Measurements from ENCODE around the gene HOGA1. TPM values are rescaled to one million over a fixed set of nuclear protein-coding genes. Genes with fewer than 3 reads are reported as not detected.

The HOGA1 gene
- total RNA-seq, 1 experiment from 2014 or later = 4.4 TPM

- Histone ChIP-seq H3K9me3 (ENCODE audit: insufficient read depth, low read depth) (no peaks in the 10 kb centered on the region), H4K20me1 (ENCODE audit: insufficient read depth) (no peaks in the 10 kb centered on the region), H3K4me3 (no peak overlapping the region), H3K4me2 (no peak overlapping the region), H3K36me3 (ENCODE audit: low read depth) (no peaks in the 10 kb centered on the region), H3F3A (ENCODE audit: insufficient read depth, low read depth) (peaks cover 3% of the 10 kb centered on the region; the same call in 1 of the 2 replicates), H3K9me2 (ENCODE audit: insufficient read depth) (no peaks in the 10 kb centered on the region), H3K4me1 (replicated peaks; ENCODE audit: insufficient read depth) (no peaks in the 10 kb centered on the region), H3K79me2 (ENCODE audit: low read depth) (no peaks in the 10 kb centered on the region), H3K27me3 (ENCODE audit: insufficient read depth, low read depth) (no peaks in the 10 kb centered on the region), H3K27ac (no peak overlapping the region), H2AFZ (no peak overlapping the region)
- no TSS peak for BruUV-seq (replicated peaks)
- no peak for DNase-seq
- POLR2A ChIA-PET (ENCODE audit: unreplicated experiment) = no interaction called here
- CTCF ChIA-PET = no interaction called here
- no peak for TF ChIP-seq CTCF (conservative IDR thresholded peaks at IDR 0.05)
- intact Hi-C loops (cut with micrococcal nuclease; ENCODE audit: unreplicated experiment) = no loop called here
Measured at GRCh38 chr10:97590082-97590747, 6.0 kb downstream of the HOGA1 start.

- TF ChIP-seq CTCF (conservative IDR thresholded peaks at IDR 0.05) = no peak
- TF ChIP-seq EZH2 (IDR thresholded peaks at IDR 0.05; ENCODE audit: low read depth) = no peak
- intact Hi-C loops (cut with micrococcal nuclease; ENCODE audit: unreplicated experiment) = no loop called here
- Histone ChIP-seq H3K4me3 (no peak overlapping the region), H3K27me3 (ENCODE audit: insufficient read depth, low read depth) (no peaks in the 10 kb centered on the region), H3K4me1 (replicated peaks; ENCODE audit: insufficient read depth) (peaks cover 5% of the 10 kb centered on the region; the same call in 1 of the 2 replicates), H3K36me3 (ENCODE audit: low read depth) (no peaks in the 10 kb centered on the region), H3F3A (ENCODE audit: insufficient read depth, low read depth) (peaks cover 10% of the 10 kb centered on the region; the same call in 1 of the 2 replicates), H3K79me2 (ENCODE audit: low read depth) (no peaks in the 10 kb centered on the region), H3K27ac (no peak overlapping the region), H2AFZ (no peak overlapping the region), H3K4me2 (no peak overlapping the region), H3K9me2 (ENCODE audit: insufficient read depth) (no peaks in the 10 kb centered on the region), H3K9me3 (ENCODE audit: insufficient read depth, low read depth) (no peaks in the 10 kb centered on the region), H4K20me1 (ENCODE audit: insufficient read depth) (no peaks in the 10 kb centered on the region)
- no peak for DNase-seq
- BruUV-seq (replicated peaks) = no TSS peak
- CTCF ChIA-PET = no interaction called here
- POLR2A ChIA-PET (ENCODE audit: unreplicated experiment) = no interaction called here
Measured at GRCh38 chr10:97590748-97591495, 6.7 kb downstream of the HOGA1 start.

GRCh38 chr10:97593421-97593820, 9.2 kb downstream of the HOGA1 start:
- Histone ChIP-seq H4K20me1 (ENCODE audit: insufficient read depth) (no peaks in the 10 kb centered on the region), H3K79me2 (ENCODE audit: low read depth) (no peaks in the 10 kb centered on the region), H3F3A (ENCODE audit: insufficient read depth, low read depth) (peaks cover 15% of the 10 kb centered on the region; the same call in 1 of the 2 replicates), H3K27me3 (ENCODE audit: insufficient read depth, low read depth) (no peaks in the 10 kb centered on the region), H2AFZ (no peak overlapping the region), H3K4me1 (replicated peaks; ENCODE audit: insufficient read depth) (peaks cover 28% of the 10 kb centered on the region), H3K9me2 (ENCODE audit: insufficient read depth) (no peaks in the 10 kb centered on the region), H3K36me3 (ENCODE audit: low read depth) (no peaks in the 10 kb centered on the region), H3K4me3 (no peak overlapping the region), H3K27ac (no peak overlapping the region), H3K4me2 (no peak overlapping the region), H3K9me3 (ENCODE audit: insufficient read depth, low read depth) (no peaks in the 10 kb centered on the region)
- BruUV-seq (replicated peaks) = no TSS peak
- intact Hi-C loops (cut with micrococcal nuclease; ENCODE audit: unreplicated experiment) = no loop called here
- ChIA-PET POLR2A (ENCODE audit: unreplicated experiment) (no interaction called here), CTCF (no interaction called here)
- no peak for DNase-seq
- TF ChIP-seq CTCF (conservative IDR thresholded peaks at IDR 0.05) (no peak), EZH2 (IDR thresholded peaks at IDR 0.05; ENCODE audit: low read depth) (no peak)

Measured in PC-9 (cell line).